HFFc6 (cell line): ENCODE results near the gene MAPK14. TPM values are rescaled to one million over a fixed set of nuclear protein-coding genes. Genes with fewer than 3 reads are reported as not detected.
"Not testable (repeated sequence)": the region's sequence is repeated elsewhere in the genome, so short reads cannot be mapped to it uniquely, and the experiment has no call there.

Experiments
- DNase-seq: peaks from one replicate; pipeline ENCODE4 v3.0.0-alpha.2; 2018
- H3K27ac Mint-ChIP-seq: 2 replicates; pipeline ENCODE4 v1.8.0; 2020; ENCODE audit warnings: mild to moderate bottlenecking, mixed read lengths
- H3K27me3 Mint-ChIP-seq: 2 replicates; pipeline ENCODE4 v1.8.0; 2021; ENCODE audit warnings: mild to moderate bottlenecking, moderate library complexity, mixed read lengths; ENCODE audit not compliant: insufficient read depth
- H3K36me3 Mint-ChIP-seq: 2 replicates; pipeline ENCODE4 v1.8.0; 2021; ENCODE audit warnings: low read depth, mixed read lengths
- H3K4me1 Mint-ChIP-seq: 2 replicates; pipeline ENCODE4 v1.8.0; 2020; ENCODE audit warnings: low read depth, mixed read lengths
- H3K4me3 Mint-ChIP-seq: 2 replicates; pipeline ENCODE4 v1.8.0; 2020; ENCODE audit warnings: mild to moderate bottlenecking, moderate library complexity, mixed read lengths
- H3K9me3 Mint-ChIP-seq: 2 replicates; pipeline ENCODE4 v1.8.0; 2020; ENCODE audit warnings: mild to moderate bottlenecking, mixed read lengths
- CTCF ChIP-seq: fragments of 200-600 bp; sonication (generic); IDR thresholded peaks from 2 replicates; pipeline ENCODE4 v1.5.0; 2021; ENCODE audit warnings: antibody characterized with exemption, mild to moderate bottlenecking
- total RNA-seq, 6 experiments: library from RNA; stranded (reverse); fragmentation: NEBNext Ultra II Directional; extraction: Animal tissue kit (Norgen Biotek cat#: 25700); gene quantifications; 2 replicates in 1 of 6; 3 replicates in 5 of 6; pipeline ENCODE4 v1.2.3, GENCODE V29; 2021

The MAPK14 gene
- total RNA-seq, 6 experiments from 2014 or later: 34.1 to 40.4 (median 37.1) TPM

GRCh38 chr6:36029464-36029863, 1.9 kb downstream of the MAPK14 start:
- Mint-ChIP-seq H3K9me3 (peaks cover 4% of the 10 kb centered on the region; the same call in 1 of the 2 replicates), H3K4me3 (peak overlapping the region; percentile 100), H3K36me3 (peaks cover 10% of the 10 kb centered on the region), H3K27ac (peak overlapping the region; percentile 94), H3K4me1 (peaks cover 64% of the 10 kb centered on the region), H3K27me3 (peaks cover 2% of the 10 kb centered on the region; the same call in 1 of the 2 replicates)
- DNase-seq: peak; percentile 53
- no peak for TF ChIP-seq CTCF

- Mint-ChIP-seq H3K4me1 (peaks cover 50% of the 10 kb centered on the region), H3K36me3 (peaks cover 10% of the 10 kb centered on the region), H3K4me3 (no peak overlapping the region), H3K9me3 (peaks cover 4% of the 10 kb centered on the region; the same call in 1 of the 2 replicates), H3K27ac (0 out of 2 replicates have a peak overlapping the region, but pooled peaks have one; percentile 0), H3K27me3 (peaks cover 2% of the 10 kb centered on the region; the same call in 1 of the 2 replicates)
- no peak for TF ChIP-seq CTCF
- DNase-seq: no peak
Measured at GRCh38 chr6:36032261-36032660, 4.7 kb downstream of the MAPK14 start.

GRCh38 chr6:36033144-36033543, 5.5 kb downstream of the MAPK14 start:
- not testable (repeated sequence) for H3K27ac Mint-ChIP-seq, H3K36me3 Mint-ChIP-seq, DNase-seq, H3K9me3 Mint-ChIP-seq, H3K4me3 Mint-ChIP-seq, H3K27me3 Mint-ChIP-seq
- peaks cover 52% of the 10 kb centered on the region for H3K4me1 Mint-ChIP-seq

- Mint-ChIP-seq H3K36me3 (peaks cover 6% of the 10 kb centered on the region), H3K27me3 (no peaks in the 10 kb centered on the region), H3K27ac (peak overlapping the region; percentile 48), H3K9me3 (no peaks in the 10 kb centered on the region), H3K4me3 (no peak overlapping the region; the same call in 1 of the 2 replicates), H3K4me1 (peaks cover 60% of the 10 kb centered on the region)
- no peak for TF ChIP-seq CTCF
- DNase-seq: peak; percentile 29
Measured at GRCh38 chr6:36033935-36034334, 6.3 kb downstream of the MAPK14 start.

GRCh38 chr6:36034441-36034840, 6.8 kb downstream of the MAPK14 start:
- no peak overlapping the region for H3K4me3 Mint-ChIP-seq

More at GRCh38 chr6:36034441-36034840, 6.8 kb downstream of the MAPK14 start:
- Mint-ChIP-seq H3K4me1 (peaks cover 64% of the 10 kb centered on the region), H3K27ac (peak overlapping the region; percentile 48; the same call in 1 of the 2 replicates), H3K36me3 (peaks cover 5% of the 10 kb centered on the region; the same call in 1 of the 2 replicates), H3K9me3 (no peaks in the 10 kb centered on the region), H3K27me3 (no peaks in the 10 kb centered on the region)
- no peak for DNase-seq
- TF ChIP-seq CTCF: no peak
